ENCODE measurements around the gene ALKBH4.
"Not testable (repeated sequence)": the region's sequence is repeated elsewhere in the genome, so short reads cannot be mapped to it uniquely, and the experiment has no call there.

The ALKBH4 gene

DNA sequence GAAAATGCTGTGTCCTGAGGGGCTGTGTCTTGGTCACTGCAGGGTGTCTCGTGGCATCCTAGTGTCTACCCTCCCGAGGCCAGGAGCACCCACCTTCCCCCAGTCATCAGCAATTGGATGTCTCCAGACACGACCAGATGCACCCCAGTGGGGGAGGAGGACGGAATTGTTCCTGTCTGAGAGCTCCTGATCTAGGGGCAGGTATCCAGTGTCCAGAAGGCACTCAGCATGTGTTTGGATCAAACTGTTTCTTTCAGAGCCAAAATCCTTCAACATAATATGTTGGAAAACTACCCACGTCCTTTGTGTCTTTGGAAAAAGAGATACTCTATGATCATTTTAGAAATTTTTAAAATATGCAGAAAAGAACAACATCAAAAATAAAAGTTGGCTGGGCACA, 51.6 kb downstream of the ALKBH4 start:
- no peak overlapping the region for H3K4me3 ChIP-seq (ENCODE audit: low read length)
- H3K27me3 ChIP-seq (ENCODE audit: control insufficient read depth, insufficient read depth, low read length) = no peaks in the 10 kb centered on the region
- no peaks in the 10 kb centered on the region for H3K4me1 ChIP-seq (ENCODE audit: control insufficient read depth, insufficient read depth, low read length)
- H3K9me3 ChIP-seq (ENCODE audit: control insufficient read depth, insufficient read depth, low read length) = peaks cover 2% of the 10 kb centered on the region; the same call in 1 of the 2 replicates
- DNase-seq (ENCODE audit: low read depth, low spot score) = no peak
- H3K27ac ChIP-seq (ENCODE audit: low read length) = no peak overlapping the region
- H3K36me3 ChIP-seq (ENCODE audit: control insufficient read depth, insufficient read depth, low read length) = peaks cover 11% of the 10 kb centered on the region
- no CpG with 5 or more reads among the region's 5 CpGs for WGBS (ENCODE audit: insufficient coverage, insufficient read length)

DNA sequence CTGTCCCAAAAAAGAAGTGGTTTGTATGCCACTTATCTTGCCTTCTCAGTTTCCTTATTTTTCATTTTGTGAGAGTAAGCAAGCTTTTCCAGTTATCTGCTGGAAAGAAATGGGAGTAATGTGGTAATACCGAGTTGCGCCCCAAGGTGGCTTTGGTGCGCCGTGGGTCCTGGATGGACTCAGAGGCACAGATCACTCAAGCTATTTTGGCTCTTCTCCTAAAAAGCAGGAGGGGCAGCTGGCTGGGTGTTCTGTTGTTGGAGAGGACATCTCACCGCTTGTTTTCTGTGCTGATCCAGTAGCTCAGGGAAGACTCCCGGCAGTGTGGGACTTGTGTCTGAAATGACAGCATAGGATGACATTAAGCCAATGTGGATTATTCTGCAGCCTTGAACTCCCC, 52.1 kb downstream of the ALKBH4 start:
- Histone ChIP-seq H3K4me3 (ENCODE audit: low read length) (no peak overlapping the region), H3K27ac (ENCODE audit: low read length) (no peak overlapping the region), H3K4me1 (ENCODE audit: control insufficient read depth, insufficient read depth, low read length) (no peaks in the 10 kb centered on the region), H3K36me3 (ENCODE audit: control insufficient read depth, insufficient read depth, low read length) (peaks cover 16% of the 10 kb centered on the region), H3K27me3 (ENCODE audit: control insufficient read depth, insufficient read depth, low read length) (no peaks in the 10 kb centered on the region), H3K9me3 (ENCODE audit: control insufficient read depth, insufficient read depth, low read length) (peaks cover 2% of the 10 kb centered on the region; the same call in 1 of the 2 replicates)
- no CpG with 5 or more reads among the region's 6 CpGs for WGBS (ENCODE audit: insufficient coverage, insufficient read length)
- DNase-seq (ENCODE audit: low read depth, low spot score) = no peak

DNA sequence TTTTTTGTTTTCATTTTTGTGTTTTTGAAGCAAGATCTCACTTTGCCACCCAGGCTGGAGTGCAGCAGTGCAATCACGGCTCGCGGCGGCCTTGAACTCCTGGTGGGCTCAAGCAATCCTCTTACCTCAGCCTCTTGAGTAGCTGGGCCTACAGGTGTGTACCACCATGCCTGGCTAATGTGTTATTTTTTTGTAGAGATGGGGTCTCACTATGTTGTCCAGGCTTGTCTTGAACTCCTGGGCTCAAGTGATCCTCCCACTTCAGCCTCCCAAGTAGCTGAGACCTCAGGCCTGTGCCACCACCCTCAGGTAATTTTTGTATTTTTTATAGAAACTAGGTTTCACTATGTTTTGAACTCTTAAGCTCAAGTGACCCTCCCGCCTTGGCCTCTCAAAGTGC, 53.7 kb downstream of the ALKBH4 start:
- no peaks in the 10 kb centered on the region for H3K27me3 ChIP-seq (ENCODE audit: control insufficient read depth, insufficient read depth, low read length)
- no peak for DNase-seq (ENCODE audit: low read depth, low spot score)
- no peak overlapping the region for H3K27ac ChIP-seq (ENCODE audit: low read length)
- no CpG with 5 or more reads among the region's 5 CpGs for WGBS (ENCODE audit: insufficient coverage, insufficient read length)
- no peaks in the 10 kb centered on the region for H3K4me1 ChIP-seq (ENCODE audit: control insufficient read depth, insufficient read depth, low read length)
- H3K9me3 ChIP-seq (ENCODE audit: control insufficient read depth, insufficient read depth, low read length) = peaks cover 2% of the 10 kb centered on the region; the same call in 1 of the 2 replicates
- peaks cover 25% of the 10 kb centered on the region for H3K36me3 ChIP-seq (ENCODE audit: control insufficient read depth, insufficient read depth, low read length)
- no peak overlapping the region for H3K4me3 ChIP-seq (ENCODE audit: low read length)

DNA sequence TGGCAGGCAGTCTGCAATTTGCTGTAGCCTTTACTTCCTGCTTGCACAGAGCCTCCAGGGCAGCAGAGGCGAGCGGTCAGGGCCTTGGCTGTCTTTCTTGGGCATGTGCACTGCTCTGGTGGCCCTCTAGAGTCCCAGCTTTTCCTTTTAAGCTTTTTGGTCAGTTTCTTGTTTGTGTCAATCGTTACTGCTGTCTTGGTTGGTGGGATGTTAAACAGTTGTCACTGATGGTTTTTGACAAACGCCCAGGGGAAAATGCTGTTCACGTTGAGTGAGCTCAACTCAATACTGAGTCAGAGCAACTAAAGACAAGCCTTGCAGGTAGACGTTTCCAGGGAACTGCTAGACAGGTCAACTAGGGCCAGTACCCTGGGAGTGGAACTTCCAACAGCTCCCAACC, 54.5 kb downstream of the ALKBH4 start:
- DNase-seq (ENCODE audit: low read depth, low spot score) = no peak
- no peaks in the 10 kb centered on the region for H3K27me3 ChIP-seq (ENCODE audit: control insufficient read depth, insufficient read depth, low read length)
- H3K4me1 ChIP-seq (ENCODE audit: control insufficient read depth, insufficient read depth, low read length) = no peaks in the 10 kb centered on the region
- H3K9me3 ChIP-seq (ENCODE audit: control insufficient read depth, insufficient read depth, low read length) = peaks cover 2% of the 10 kb centered on the region; the same call in 1 of the 2 replicates
- WGBS (ENCODE audit: insufficient coverage, insufficient read length) = no CpG with 5 or more reads among the region's 6 CpGs
- peaks cover 27% of the 10 kb centered on the region for H3K36me3 ChIP-seq (ENCODE audit: control insufficient read depth, insufficient read depth, low read length)
- H3K27ac ChIP-seq (ENCODE audit: low read length) = no peak overlapping the region
- H3K4me3 ChIP-seq (ENCODE audit: low read length) = no peak overlapping the region

DNA sequence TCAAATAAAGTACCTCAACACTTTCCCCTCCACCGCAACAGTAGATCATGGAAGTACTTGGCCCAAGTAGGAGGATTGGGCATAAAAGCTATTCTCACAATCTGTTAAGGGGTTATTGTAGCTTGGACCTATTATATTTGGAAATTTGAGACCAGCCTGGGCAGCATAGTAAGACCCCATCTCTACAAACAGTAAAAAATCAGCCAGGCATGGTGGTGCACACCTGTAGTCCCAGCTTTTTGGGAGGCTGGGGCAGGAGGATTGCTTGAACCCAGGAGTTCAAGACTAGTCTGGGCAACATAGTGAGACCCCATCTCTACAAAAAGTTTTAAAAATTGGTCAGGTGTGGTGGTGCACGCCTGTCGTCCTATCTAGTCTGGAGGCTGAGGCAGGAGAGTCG, 55.3 kb downstream of the ALKBH4 start:
- no peaks in the 10 kb centered on the region for H3K4me1 ChIP-seq (ENCODE audit: control insufficient read depth, insufficient read depth, low read length)
- H3K4me3 ChIP-seq (ENCODE audit: low read length) = no peak overlapping the region
- WGBS (ENCODE audit: insufficient coverage, insufficient read length) = no CpG with 5 or more reads among the region's 4 CpGs
- no peak for DNase-seq (ENCODE audit: low read depth, low spot score)
- H3K9me3 ChIP-seq (ENCODE audit: control insufficient read depth, insufficient read depth, low read length) = peaks cover 2% of the 10 kb centered on the region; the same call in 1 of the 2 replicates
- H3K36me3 ChIP-seq (ENCODE audit: control insufficient read depth, insufficient read depth, low read length) = peaks cover 27% of the 10 kb centered on the region
- no peaks in the 10 kb centered on the region for H3K27me3 ChIP-seq (ENCODE audit: control insufficient read depth, insufficient read depth, low read length)
- H3K27ac ChIP-seq (ENCODE audit: low read length) = no peak overlapping the region

DNA sequence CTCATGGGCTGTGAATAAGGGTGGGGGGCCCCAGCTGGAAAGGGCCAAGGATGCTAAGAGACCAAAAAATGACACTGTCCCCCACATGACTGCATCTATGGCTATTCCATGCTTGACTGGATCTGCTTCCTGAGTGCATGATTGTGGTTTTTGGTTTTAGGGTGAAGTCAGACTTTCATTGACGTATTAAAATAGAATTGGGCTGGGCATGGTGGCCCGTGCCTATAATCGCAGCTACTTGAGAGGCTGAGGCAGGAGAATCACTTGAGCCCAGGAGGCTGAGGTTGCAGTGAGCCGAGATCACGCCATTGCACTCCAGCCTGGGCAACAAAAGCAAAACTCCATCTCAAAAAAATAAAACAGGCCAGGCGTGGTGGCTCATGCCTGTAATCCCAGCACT, 56.1 kb downstream of the ALKBH4 start:
- WGBS (ENCODE audit: insufficient coverage, insufficient read length) = no CpG with 5 or more reads among the region's 6 CpGs
- not testable (repeated sequence) for H3K9me3 ChIP-seq (ENCODE audit: control insufficient read depth, insufficient read depth, low read length); H3K27ac ChIP-seq (ENCODE audit: low read length); H3K4me1 ChIP-seq (ENCODE audit: control insufficient read depth, insufficient read depth, low read length); DNase-seq (ENCODE audit: low read depth, low spot score); H3K4me3 ChIP-seq (ENCODE audit: low read length); H3K27me3 ChIP-seq (ENCODE audit: control insufficient read depth, insufficient read depth, low read length)
- H3K36me3 ChIP-seq (ENCODE audit: control insufficient read depth, insufficient read depth, low read length) = peaks cover 27% of the 10 kb centered on the region

DNA sequence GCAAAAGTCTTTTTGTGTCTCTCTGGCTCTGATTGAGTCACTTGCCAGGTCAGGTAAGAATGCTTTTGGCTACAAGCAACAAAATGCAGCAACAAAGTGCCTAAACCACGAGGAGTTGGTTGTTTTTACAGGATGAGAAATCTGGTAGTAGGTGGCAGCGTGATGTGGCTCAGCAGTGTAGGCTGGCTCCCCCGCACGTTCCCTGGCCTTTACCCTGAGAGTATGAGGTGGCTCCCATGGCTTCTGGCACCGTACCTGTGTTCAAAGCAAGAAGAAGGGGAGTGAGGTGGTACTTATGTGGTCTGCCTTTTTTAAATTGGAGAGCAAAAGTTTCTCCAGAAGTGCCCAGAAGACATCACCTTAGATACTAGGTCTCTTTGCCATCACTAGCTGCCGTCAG, 56.8 kb downstream of the ALKBH4 start:
- H3K9me3 ChIP-seq (ENCODE audit: control insufficient read depth, insufficient read depth, low read length) = peaks cover 2% of the 10 kb centered on the region; the same call in 1 of the 2 replicates
- H3K27ac ChIP-seq (ENCODE audit: low read length) = no peak overlapping the region
- no peaks in the 10 kb centered on the region for H3K4me1 ChIP-seq (ENCODE audit: control insufficient read depth, insufficient read depth, low read length)
- DNase-seq (ENCODE audit: low read depth, low spot score) = no peak
- no CpG with 5 or more reads among the region's 6 CpGs for WGBS (ENCODE audit: insufficient coverage, insufficient read length)
- peaks cover 27% of the 10 kb centered on the region for H3K36me3 ChIP-seq (ENCODE audit: control insufficient read depth, insufficient read depth, low read length)
- no peaks in the 10 kb centered on the region for H3K27me3 ChIP-seq (ENCODE audit: control insufficient read depth, insufficient read depth, low read length)
- no peak overlapping the region for H3K4me3 ChIP-seq (ENCODE audit: low read length)

All from iPS DF 6.9 (cell line).